GM12878 (cell line): ENCODE measurements around the gene RIPOR1. TPM values are rescaled to one million over a fixed set of nuclear protein-coding genes. Genes with fewer than 3 reads are reported as not detected.

ENCODE experiments used
- ATAC-seq: fragments of 200-7000 bp; cut with Tn5 transposase; 3 replicates; pipeline ENCODE4 v1.9.1; 2020; ENCODE audit warnings: mild to moderate bottlenecking, moderate library complexity
- BruUV-seq: library from RNA; stranded (reverse); fragments of 400-500 nt; replicated peaks from 2 replicates; lab custom pipeline; 2021; lab: Mats Ljungman, UMichigan
- CTCF ChIA-PET: fragments of 300-600 bp; sonication (Branson Sonifier 250); formaldehyde crosslinking; extraction: SDS; loops from one replicate; lab custom pipeline; 2021; ENCODE audit warnings: inconsistent platforms; lab: Yijun Ruan, JAX
- POLR2A ChIA-PET: fragments of 350-600 bp; formaldehyde crosslinking; extraction: SDS; loops from one replicate; lab custom pipeline; 2021; ENCODE audit warnings: inconsistent platforms; lab: Charles Lee
- RAD21 ChIA-PET: fragments of 300-600 bp; sonication (Branson Sonifier 250); formaldehyde crosslinking; loops from one replicate; lab custom pipeline; 2023; ENCODE audit warnings: antibody characterized with exemption; ENCODE audit not compliant: unreplicated experiment; lab: Charles Lee
- SMC1A ChIA-PET: fragments of 300-600 bp; sonication (Branson Sonifier 250); formaldehyde crosslinking; loops from one replicate; lab custom pipeline; 2023; ENCODE audit not compliant: unreplicated experiment, uncharacterized antibody; lab: Charles Lee
- DNase-seq: peaks from one replicate; pipeline ENCODE4 v3.0.0-alpha.2; 2011; ENCODE audit warnings: low read depth, low spot score
- FAIRE-seq: peaks from 3 replicates; lab custom pipeline; 2011; peaks lifted over from hg19 to GRCh38; lab: Jason Lieb, UNC
- H2AFZ ChIP-seq: 2 replicates; pipeline ENCODE4 v1.6.0; 2011; ENCODE audit warnings: low read depth, low read length, control low read depth; ENCODE audit not compliant: control insufficient read depth
- H3K27ac ChIP-seq: 2 replicates; pipeline ENCODE4 v1.5.1; 2011; ENCODE audit warnings: control low read depth; ENCODE audit not compliant: control insufficient read depth, insufficient read depth
- H3K27me3 ChIP-seq, 2 experiments: replicated peaks in 1 of 2; 2 replicates each; pipeline versions ENCODE4 v1.6.0 to v1.6.1; 2011; ENCODE audit warnings: low read length in 1 of 2; ENCODE audit not compliant: control insufficient read depth in 2 of 2, insufficient read depth in 2 of 2
- H3K36me3 ChIP-seq, 2 experiments: 2 replicates each; pipeline ENCODE4 v1.5.1; 2011; ENCODE audit warnings: low read length in 1 of 2; ENCODE audit not compliant: control insufficient read depth in 2 of 2, insufficient read depth in 2 of 2
- H3K4me1 ChIP-seq: 2 replicates; pipeline ENCODE4 v1.6.1; 2011; ENCODE audit warnings: mild to moderate bottlenecking, low read length, moderate library complexity, mixed read lengths; ENCODE audit not compliant: control insufficient read depth, insufficient read depth
- H3K4me2 ChIP-seq: 2 replicates; pipeline ENCODE4 v1.6.0; 2011; ENCODE audit warnings: control low read depth; ENCODE audit not compliant: control insufficient read depth, insufficient read depth
- H3K4me3 ChIP-seq: fragments of 200-600 bp; sonication (generic); 2 replicates; pipeline ENCODE4 v1.5.1; 2016
- H3K79me2 ChIP-seq: 2 replicates; pipeline ENCODE4 v1.6.0; 2011; ENCODE audit warnings: low read length; ENCODE audit not compliant: control insufficient read depth, insufficient read depth
- H3K9ac ChIP-seq: 2 replicates; pipeline ENCODE4 v1.8.0; 2011; ENCODE audit warnings: low read length, control low read depth, mixed read lengths; ENCODE audit not compliant: control insufficient read depth, insufficient read depth
- H3K9me3 ChIP-seq: replicated peaks from 3 replicates; pipeline ENCODE4 v1.5.1; 2011; ENCODE audit warnings: mild to moderate bottlenecking, low read length; ENCODE audit not compliant: control insufficient read depth, insufficient read depth
- H4K20me1 ChIP-seq: 2 replicates; pipeline ENCODE4 v1.6.0; 2011; ENCODE audit not compliant: control insufficient read depth, insufficient read depth
- ASH2L ChIP-seq: fragments of 300-600, 200-600 bp; sonication (generic); IDR thresholded peaks from 2 replicates; pipeline ENCODE4 v1.6.1; 2017; ENCODE audit warnings: low read depth, mild to moderate bottlenecking, borderline replicate concordance
- DPF2 ChIP-seq: fragments of 450-650 bp; IDR thresholded peaks from 2 replicates; pipeline ENCODE4 v1.6.1; 2017; ENCODE audit warnings: mild to moderate bottlenecking
- GABPA ChIP-seq: IDR thresholded peaks from 2 replicates; pipeline ENCODE4 v1.6.1; 2014; ENCODE audit warnings: antibody characterized with exemption, low read depth, mild to moderate bottlenecking, inconsistent platforms
- HDGF ChIP-seq: fragments of 450-650 bp; IDR thresholded peaks from 2 replicates; pipeline ENCODE4 v1.6.1; 2016; ENCODE audit warnings: antibody characterized with exemption
- KDM1A ChIP-seq: fragments of 200-600 bp; sonication (generic); IDR thresholded peaks from 2 replicates; pipeline ENCODE4 v1.6.1; 2016; ENCODE audit warnings: borderline replicate concordance
- RELA ChIP-seq: fragments of 450-650 bp; IDR thresholded peaks from 2 replicates; pipeline ENCODE4 v1.8.0; 2014; ENCODE audit warnings: borderline replicate concordance; ENCODE audit not compliant: partially characterized antibody
- RUNX3 ChIP-seq: IDR thresholded peaks from 2 replicates; pipeline ENCODE4 v1.6.1; 2012; ENCODE audit warnings: low read length, inconsistent platforms
- SRF ChIP-seq, 2 experiments: IDR thresholded peaks; 2 replicates each; pipeline ENCODE4 v1.6.1; 2011; ENCODE audit warnings: low read depth in 2 of 2, low read length in 2 of 2, mild to moderate bottlenecking in 1 of 2, moderate library complexity in 1 of 2
- ZNF24 ChIP-seq: fragments of 450-650 bp; IDR thresholded peaks from 2 replicates; pipeline ENCODE4 v1.6.1; 2017; ENCODE audit warnings: antibody characterized with exemption, mild to moderate bottlenecking
- WGBS: methylation state at CpG from one replicate; pipeline ENCODE4 v1.1.6; 2016; ENCODE audit warnings: low lambda C conversion rate; ENCODE audit not compliant: insufficient replicate concordance, insufficient coverage; ENCODE audit errors: missing lambda C conversion rate; 5-methylcytosine and 5-hydroxymethylcytosine counted together
- in situ Hi-C: fragments of 300-500 bp; cut with MboI; formaldehyde crosslinking; loops from 9 replicates; pipeline ENCODE4 v1.14.3; 2018; ENCODE audit warnings: mixed read lengths
- intact Hi-C: fragments of 100-400 bp; cut with micrococcal nuclease; formaldehyde crosslinking; loops from one replicate; pipeline ENCODE4 v1.14.2; 2022; ENCODE audit not compliant: unreplicated experiment
- polyA plus RNA-seq, 11 experiments: library from polyadenylated mRNA; depleted of rRNA in 4 of 11; unstranded in 6 of 11; stranded (reverse) in 5 of 11; fragments of >200 nt; fragmentation: Nextera tagmentation in 4 of 11; fragmentation: Illumina TruSeq in 1 of 11; extraction: Ambion mirVana in 4 of 11; extraction: Trizol in 1 of 11; gene quantifications; 1 replicate in 1 of 11; 2 replicates in 10 of 11; pipeline versions ENCODE4 v1.2.1 to v1.2.3, GENCODE V29; 2011 to 2016; ENCODE audit warnings: inconsistent platforms in 2 of 11, missing spikeins in 2 of 11, low read depth in 1 of 11
- total RNA-seq, 4 experiments: library from RNA; depleted of rRNA in 3 of 4; stranded (reverse); fragments of >200 nt in 3 of 4; fragmentation: Illumina TruSeq in 1 of 4; extraction: Trizol in 1 of 4; gene quantifications; 2 replicates each; pipeline versions ENCODE4 v1.2.1 to v1.2.3, GENCODE V29; 2013 to 2021
- TF ChIP-seq, protein P1 (sequence below): fragments of 150-350 bp; IDR thresholded peaks from 2 replicates; pipeline ENCODE4 v1.6.1; 2016; ENCODE audit warnings: low read depth, low read length
- TF ChIP-seq, protein P2 (sequence below): fragments of 450-650 bp; IDR thresholded peaks from 2 replicates; pipeline ENCODE4 v1.6.1; 2017; ENCODE audit warnings: mild to moderate bottlenecking

RIPOR1 gene
- total and polyA plus RNA-seq, 10 of the 15 experiments (the other 5 are each of a cell fraction or from before 2014, with no cell fraction given), result 0.13 to 28.5 (median 7.0) TPM

DNA sequence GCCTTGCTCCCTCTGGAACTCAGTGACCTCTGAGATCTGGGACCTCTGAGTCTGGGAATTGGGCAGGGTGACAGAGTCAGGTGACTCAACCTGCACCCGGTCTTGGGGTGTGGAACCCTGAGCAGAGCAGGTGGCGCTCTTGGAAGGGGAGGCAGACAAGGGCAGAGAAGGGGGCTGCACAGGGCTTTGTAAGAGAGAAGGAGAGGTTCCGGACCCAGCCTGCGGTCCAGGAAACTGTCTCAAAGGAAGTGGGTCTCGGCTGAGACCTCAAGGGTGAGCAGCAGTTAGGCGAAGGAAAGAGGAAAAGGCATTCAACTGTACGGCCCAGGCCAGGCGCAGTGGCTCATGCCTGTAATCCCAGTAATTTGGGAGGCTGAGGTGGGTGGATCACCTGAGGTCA is 10.0 kb upstream of the RIPOR1 start:
- no peak for FAIRE-seq
- no peaks in the 10 kb centered on the region for H3K27me3 ChIP-seq
- H3K27ac ChIP-seq, result peak overlapping the region; percentile 85
- H3K4me2 ChIP-seq, result peak overlapping the region; percentile 92
- H3K4me3 ChIP-seq, result peak overlapping the region; percentile 50
- ATAC-seq, result no peak
- H3K9me3 ChIP-seq, result no peaks in the 10 kb centered on the region
- RAD21 ChIA-PET, result interaction anchor here (6.6 to 8.8 kb wide), 2 partner anchors 26 to 38 kb away, joined by 79 to 172 read pairs; partner anchors contain the start of gene ATP6V0D1
- TF ChIP-seq ASH2L (no peak), RUNX3 (0 out of 2 replicates have a peak, but pooled peaks have one; percentile 16)
- no peak for DNase-seq
- no peaks in the 10 kb centered on the region for H3K36me3 ChIP-seq
- SMC1A ChIA-PET, result interaction anchor here (0.6 to 0.9 kb wide), 2 partner anchors 15 to 30 kb away, joined by 3 to 5 read pairs; no protein-coding TSS in a partner anchor
- intact Hi-C loops (no loop called here), in situ Hi-C loops (loop anchor here (5.0 kb wide), 1 partner anchor 36 kb away; the partner anchor contains the start of genes AGRP and ATP6V0D1)
- peak overlapping the region; percentile 62 for H3K9ac ChIP-seq
- peak overlapping the region; percentile 52; the same call in 1 of the 2 replicates for H2AFZ ChIP-seq
- no TSS peak for BruUV-seq
- no peaks in the 10 kb centered on the region for H4K20me1 ChIP-seq
- 6% methylated on average over 8 of the region's 8 CpGs for WGBS
- peaks cover 45% of the 10 kb centered on the region for H3K4me1 ChIP-seq
- CTCF ChIA-PET, result interaction anchor here (0.6 to 14.1 kb wide), 8 partner anchors 13 to 283 kb away, joined by 3 to 453 read pairs (median 68); partner anchors contain the start of genes AGRP, ATP6V0D1, C16orf86 and CARMIL2
- H3K79me2 ChIP-seq, result peaks cover 4% of the 10 kb centered on the region
- POLR2A ChIA-PET, result interaction anchor here (0.7 to 5.9 kb wide), 2 partner anchors 29 to 150 kb away, joined by 5 to 42 read pairs; no protein-coding TSS in a partner anchor

DNA sequence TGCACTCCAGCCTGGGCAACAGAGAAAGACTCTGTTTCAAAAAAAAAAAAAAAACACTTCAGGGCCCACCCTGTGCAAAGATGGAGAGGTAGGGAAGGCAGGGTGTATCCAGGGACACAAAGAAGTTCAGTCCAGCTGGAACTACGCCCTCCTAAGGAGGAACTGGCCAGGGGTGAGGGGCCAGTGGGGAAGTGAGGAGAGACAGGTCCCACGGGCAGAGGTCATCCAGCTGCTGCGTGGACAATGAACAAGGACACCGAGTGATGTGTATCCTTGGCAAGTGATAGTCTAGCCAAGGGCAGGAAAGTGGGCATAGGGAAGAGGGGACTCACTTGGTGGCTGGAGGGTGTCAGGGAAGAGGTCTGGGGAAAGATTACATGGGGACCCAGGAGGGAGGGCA is 9.4 kb upstream of the RIPOR1 start:
- peaks cover 40% of the 10 kb centered on the region for H3K4me1 ChIP-seq
- no peak overlapping the region for H2AFZ ChIP-seq
- H3K9ac ChIP-seq, result no peak overlapping the region
- in situ Hi-C loops (loop anchor here (5.0 kb wide), 1 partner anchor 37 kb away; the partner anchor contains the start of genes AGRP and ATP6V0D1), intact Hi-C loops (no loop called here)
- peak overlapping the region; percentile 22; the same call in 1 of the 2 replicates for H3K27ac ChIP-seq
- RAD21 ChIA-PET, result interaction anchor here (0.6 to 8.8 kb wide), 3 partner anchors 26 to 180 kb away, joined by 3 to 172 read pairs (median 18); no protein-coding TSS in a partner anchor
- POLR2A ChIA-PET, result interaction anchor here (0.6 to 3.8 kb wide), 3 partner anchors 12 to 150 kb away, joined by 3 to 56 read pairs (median 5); no protein-coding TSS in a partner anchor
- H3K4me3 ChIP-seq, result peak overlapping the region; percentile 50; the same call in 1 of the 2 replicates
- WGBS, result 26% methylated on average over 4 of the region's 4 CpGs
- no peaks in the 10 kb centered on the region for H3K36me3 ChIP-seq
- H3K4me2 ChIP-seq, result peak overlapping the region; percentile 12
- DNase-seq (no peak), FAIRE-seq (no peak), ATAC-seq (no peak)
- CTCF ChIA-PET, result interaction anchor here (0.6 to 14.1 kb wide), 9 partner anchors 26 to 282 kb away, joined by 3 to 453 read pairs (median 49); partner anchors contain the start of genes AGRP, ATP6V0D1, C16orf86 and CARMIL2
- no TSS peak for BruUV-seq
- SMC1A ChIA-PET, result interaction anchor here (0.6 to 0.9 kb wide), 3 partner anchors 14 to 148 kb away, joined by 3 to 5 read pairs (median 3); no protein-coding TSS in a partner anchor
- peaks cover 4% of the 10 kb centered on the region for H3K79me2 ChIP-seq
- no peaks in the 10 kb centered on the region for H3K27me3 ChIP-seq
- H3K9me3 ChIP-seq, result no peaks in the 10 kb centered on the region
- no peaks in the 10 kb centered on the region for H4K20me1 ChIP-seq
- TF ChIP-seq, protein P1, sequence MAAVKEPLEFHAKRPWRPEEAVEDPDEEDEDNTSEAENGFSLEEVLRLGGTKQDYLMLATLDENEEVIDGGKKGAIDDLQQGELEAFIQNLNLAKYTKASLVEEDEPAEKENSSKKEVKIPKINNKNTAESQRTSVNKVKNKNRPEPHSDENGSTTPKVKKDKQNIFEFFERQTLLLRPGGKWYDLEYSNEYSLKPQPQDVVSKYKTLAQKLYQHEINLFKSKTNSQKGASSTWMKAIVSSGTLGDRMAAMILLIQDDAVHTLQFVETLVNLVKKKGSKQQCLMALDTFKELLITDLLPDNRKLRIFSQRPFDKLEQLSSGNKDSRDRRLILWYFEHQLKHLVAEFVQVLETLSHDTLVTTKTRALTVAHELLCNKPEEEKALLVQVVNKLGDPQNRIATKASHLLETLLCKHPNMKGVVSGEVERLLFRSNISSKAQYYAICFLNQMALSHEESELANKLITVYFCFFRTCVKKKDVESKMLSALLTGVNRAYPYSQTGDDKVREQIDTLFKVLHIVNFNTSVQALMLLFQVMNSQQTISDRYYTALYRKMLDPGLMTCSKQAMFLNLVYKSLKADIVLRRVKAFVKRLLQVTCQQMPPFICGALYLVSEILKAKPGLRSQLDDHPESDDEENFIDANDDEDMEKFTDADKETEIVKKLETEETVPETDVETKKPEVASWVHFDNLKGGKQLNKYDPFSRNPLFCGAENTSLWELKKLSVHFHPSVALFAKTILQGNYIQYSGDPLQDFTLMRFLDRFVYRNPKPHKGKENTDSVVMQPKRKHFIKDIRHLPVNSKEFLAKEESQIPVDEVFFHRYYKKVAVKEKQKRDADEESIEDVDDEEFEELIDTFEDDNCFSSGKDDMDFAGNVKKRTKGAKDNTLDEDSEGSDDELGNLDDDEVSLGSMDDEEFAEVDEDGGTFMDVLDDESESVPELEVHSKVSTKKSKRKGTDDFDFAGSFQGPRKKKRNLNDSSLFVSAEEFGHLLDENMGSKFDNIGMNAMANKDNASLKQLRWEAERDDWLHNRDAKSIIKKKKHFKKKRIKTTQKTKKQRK, result no peak
- TF ChIP-seq RELA, result no peak
- TF ChIP-seq KDM1A, result no peak
- no peak for TF ChIP-seq HDGF
- TF ChIP-seq, protein P2, sequence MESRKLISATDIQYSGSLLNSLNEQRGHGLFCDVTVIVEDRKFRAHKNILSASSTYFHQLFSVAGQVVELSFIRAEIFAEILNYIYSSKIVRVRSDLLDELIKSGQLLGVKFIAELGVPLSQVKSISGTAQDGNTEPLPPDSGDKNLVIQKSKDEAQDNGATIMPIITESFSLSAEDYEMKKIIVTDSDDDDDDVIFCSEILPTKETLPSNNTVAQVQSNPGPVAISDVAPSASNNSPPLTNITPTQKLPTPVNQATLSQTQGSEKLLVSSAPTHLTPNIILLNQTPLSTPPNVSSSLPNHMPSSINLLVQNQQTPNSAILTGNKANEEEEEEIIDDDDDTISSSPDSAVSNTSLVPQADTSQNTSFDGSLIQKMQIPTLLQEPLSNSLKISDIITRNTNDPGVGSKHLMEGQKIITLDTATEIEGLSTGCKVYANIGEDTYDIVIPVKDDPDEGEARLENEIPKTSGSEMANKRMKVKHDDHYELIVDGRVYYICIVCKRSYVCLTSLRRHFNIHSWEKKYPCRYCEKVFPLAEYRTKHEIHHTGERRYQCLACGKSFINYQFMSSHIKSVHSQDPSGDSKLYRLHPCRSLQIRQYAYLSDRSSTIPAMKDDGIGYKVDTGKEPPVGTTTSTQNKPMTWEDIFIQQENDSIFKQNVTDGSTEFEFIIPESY, result no peak
- no peak for TF ChIP-seq DPF2
- TF ChIP-seq GABPA, result no peak
- TF ChIP-seq ZNF24, result no peak
- no peak for TF ChIP-seq SRF (IDR thresholded peaks at IDR 0.05; ENCODE audit: low read depth in 2 of 2, low read length in 2 of 2)
